ENCODE data around the gene STING1. TPM values are rescaled to one million over a fixed set of nuclear protein-coding genes. Genes with fewer than 3 reads are reported as not detected.

STING1 gene
- polyA plus RNA-seq, 1 experiment: 50.6 TPM

GRCh38 chr5:139435676-139436075 is 46.9 kb downstream of the STING1 start:
- Histone ChIP-seq H3K4me3 (ENCODE audit: low read depth, low read length) (no peak overlapping the region), H3K27ac (ENCODE audit: low read depth, low read length) (no peak overlapping the region), H3K9me3 (ENCODE audit: control insufficient read depth, insufficient read depth, low read length) (no peaks in the 10 kb centered on the region; the same call in 1 of the 2 replicates), H3K27me3 (ENCODE audit: control insufficient read depth, insufficient read depth, low read length) (no peaks in the 10 kb centered on the region)
- TF ChIP-seq, protein P1, sequence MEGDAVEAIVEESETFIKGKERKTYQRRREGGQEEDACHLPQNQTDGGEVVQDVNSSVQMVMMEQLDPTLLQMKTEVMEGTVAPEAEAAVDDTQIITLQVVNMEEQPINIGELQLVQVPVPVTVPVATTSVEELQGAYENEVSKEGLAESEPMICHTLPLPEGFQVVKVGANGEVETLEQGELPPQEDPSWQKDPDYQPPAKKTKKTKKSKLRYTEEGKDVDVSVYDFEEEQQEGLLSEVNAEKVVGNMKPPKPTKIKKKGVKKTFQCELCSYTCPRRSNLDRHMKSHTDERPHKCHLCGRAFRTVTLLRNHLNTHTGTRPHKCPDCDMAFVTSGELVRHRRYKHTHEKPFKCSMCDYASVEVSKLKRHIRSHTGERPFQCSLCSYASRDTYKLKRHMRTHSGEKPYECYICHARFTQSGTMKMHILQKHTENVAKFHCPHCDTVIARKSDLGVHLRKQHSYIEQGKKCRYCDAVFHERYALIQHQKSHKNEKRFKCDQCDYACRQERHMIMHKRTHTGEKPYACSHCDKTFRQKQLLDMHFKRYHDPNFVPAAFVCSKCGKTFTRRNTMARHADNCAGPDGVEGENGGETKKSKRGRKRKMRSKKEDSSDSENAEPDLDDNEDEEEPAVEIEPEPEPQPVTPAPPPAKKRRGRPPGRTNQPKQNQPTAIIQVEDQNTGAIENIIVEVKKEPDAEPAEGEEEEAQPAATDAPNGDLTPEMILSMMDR (IDR thresholded peaks at IDR 0.05; ENCODE audit: low read depth, low read length): no peak
- DNase-seq (ENCODE audit: low read depth, low spot score): no peak
- CTCF ChIA-PET: interaction anchor here (2.4 kb wide), 1 partner anchor 340 kb away, joined by 6 read pairs; no protein-coding TSS in a partner anchor
- POLR2A ChIA-PET: no interaction called here

DNA sequence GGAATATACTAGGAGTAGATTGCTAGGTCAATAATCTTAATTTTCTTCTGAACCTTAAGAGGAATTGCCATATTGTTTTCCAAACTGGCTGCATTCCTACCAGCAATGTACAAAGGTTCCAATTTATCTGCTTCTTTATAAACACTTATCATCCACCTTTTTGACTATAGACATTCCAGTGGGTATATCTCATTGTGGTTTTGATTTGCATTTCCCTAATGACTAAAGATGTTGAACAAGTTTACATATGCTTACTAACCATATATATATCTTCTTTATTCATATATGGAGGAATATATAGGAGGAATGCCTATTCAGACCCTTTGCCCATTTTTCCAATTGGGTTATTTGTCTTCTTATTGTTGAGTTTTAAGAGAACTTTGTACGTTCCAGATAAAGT is 50.9 kb downstream of the STING1 start:
- Histone ChIP-seq H3K27me3 (ENCODE audit: control insufficient read depth, insufficient read depth, low read length) (no peaks in the 10 kb centered on the region), H3K4me3 (ENCODE audit: low read depth, low read length) (no peak overlapping the region), H3K9me3 (ENCODE audit: control insufficient read depth, insufficient read depth, low read length) (no peaks in the 10 kb centered on the region), H3K27ac (ENCODE audit: low read depth, low read length) (no peak overlapping the region)
- no peak for DNase-seq (ENCODE audit: low read depth, low spot score)
- TF ChIP-seq, protein P1 (IDR thresholded peaks at IDR 0.05; ENCODE audit: low read depth, low read length): no peak
- ChIA-PET POLR2A (interaction anchor here (0.6 kb wide), 1 partner anchor 139 kb away, joined by 7 read pairs; no protein-coding TSS in a partner anchor), CTCF (interaction anchor here (1.7 kb wide), 1 partner anchor 9 kb away, joined by 8 read pairs; no protein-coding TSS in a partner anchor)

GRCh38 chr5:139430015-139430414 is 52.5 kb downstream of the STING1 start:
- TF ChIP-seq, protein P1 (IDR thresholded peaks at IDR 0.05; ENCODE audit: low read depth, low read length): no peak
- Histone ChIP-seq H3K27me3 (ENCODE audit: control insufficient read depth, insufficient read depth, low read length) (no peaks in the 10 kb centered on the region), H3K4me3 (ENCODE audit: low read depth, low read length) (no peak overlapping the region), H3K27ac (ENCODE audit: low read depth, low read length) (no peak overlapping the region), H3K9me3 (ENCODE audit: control insufficient read depth, insufficient read depth, low read length) (no peaks in the 10 kb centered on the region)
- POLR2A ChIA-PET: no interaction called here
- CTCF ChIA-PET: interaction anchor here (0.9 kb wide), 2 partner anchors 83 to 204 kb away, joined by 3 to 6 read pairs; no protein-coding TSS in a partner anchor
- no peak for DNase-seq (ENCODE audit: low read depth, low spot score)

DNA sequence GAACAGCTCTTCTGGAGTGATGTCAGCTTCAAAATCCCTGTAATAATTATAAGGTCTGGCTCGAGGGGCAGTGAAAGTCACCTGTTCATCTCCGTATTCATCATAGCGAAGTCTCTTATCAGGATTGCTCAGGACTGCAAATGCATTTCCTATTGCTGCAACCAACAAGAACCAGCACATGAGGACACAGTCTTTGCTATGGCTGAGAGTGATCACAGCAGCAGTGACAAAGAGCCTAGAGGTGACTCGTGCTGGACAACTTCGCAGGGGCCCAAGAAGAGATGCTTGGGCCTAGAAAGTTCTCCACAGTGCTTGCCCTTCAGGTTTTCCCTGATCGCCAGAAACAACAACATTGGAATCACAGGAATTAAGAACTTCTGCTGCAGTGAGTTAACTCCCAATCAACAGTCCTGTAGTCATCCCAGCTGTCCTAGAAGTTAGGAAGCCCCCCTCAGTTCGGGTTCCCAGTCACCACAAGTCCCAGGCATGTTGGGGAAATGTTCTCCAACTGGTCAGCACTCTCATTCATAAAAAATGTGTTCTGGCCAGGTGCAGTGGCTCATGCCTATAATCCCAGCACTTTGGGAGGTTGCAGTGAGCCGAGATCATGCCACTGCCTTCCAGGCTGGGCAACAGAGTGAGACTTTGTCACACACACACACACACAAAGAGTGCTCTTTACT is 56.2 kb downstream of the STING1 start:
- ChIA-PET POLR2A (no interaction called here), CTCF (interaction anchor here (9.0 kb wide), 1 partner anchor 88 kb away, joined by 231 read pairs; no protein-coding TSS in a partner anchor)
- H3K9me3 ChIP-seq (ENCODE audit: control insufficient read depth, insufficient read depth, low read length): no peaks in the 10 kb centered on the region
- no peak overlapping the region for H3K4me3 ChIP-seq (ENCODE audit: low read depth, low read length)
- H3K27ac ChIP-seq (ENCODE audit: low read depth, low read length): peak overlapping the region; percentile 11
- DNase-seq (ENCODE audit: low read depth, low spot score): no peak
- TF ChIP-seq, protein P1 (IDR thresholded peaks at IDR 0.05; ENCODE audit: low read depth, low read length): no peak
- H3K27me3 ChIP-seq (ENCODE audit: control insufficient read depth, insufficient read depth, low read length): no peaks in the 10 kb centered on the region

Small RNA genes within 50 kb of the gene (small RNA-seq; reads per million reads assigned to genes)
- gene RNU5B-4P (ENCODE audit: insufficient read length, low read depth): not detected

Other genes with a start within 250 kb of the STING1 start
- 142 and 166 TPM in 2 replicates for gene MATR3, start 189.0 kb downstream of the STING1 start, polyA plus RNA-seq (2011; rRNA removed)
- 76.3 and 113 TPM in 2 replicates for gene PAIP2, start 140.9 kb downstream of the STING1 start, polyA plus RNA-seq (2011; rRNA removed)
- 0.10 TPM in 1 of 2 replicates, not detected in the other for gene SLC23A1, start 99.5 kb downstream of the STING1 start, polyA plus RNA-seq (2011; rRNA removed)
- gene MZB1, start 92.8 kb downstream of the STING1 start, polyA plus RNA-seq (2011; rRNA removed): not detected in 2 replicates
- gene PROB1, start 87.7 kb downstream of the STING1 start, polyA plus RNA-seq (2011; rRNA removed): 0.19 and 0.25 TPM in 2 replicates
- 3.5 and 3.9 TPM in 2 replicates for gene SPATA24, start 78.7 kb downstream of the STING1 start, polyA plus RNA-seq (2011; rRNA removed)
- gene DNAJC18, start 43.2 kb downstream of the STING1 start, polyA plus RNA-seq (2011; rRNA removed): 12.7 and 17.7 TPM in 2 replicates
- gene ECSCR, start 20.0 kb downstream of the STING1 start, polyA plus RNA-seq (2011; rRNA removed): 0.82 and 1.1 TPM in 2 replicates
- not detected in 2 replicates for gene SMIM33, start 11.8 kb downstream of the STING1 start, polyA plus RNA-seq (2011; rRNA removed)
- 51.5 and 60.9 TPM in 2 replicates for gene UBE2D2, start 78.6 kb upstream of the STING1 start, polyA plus RNA-seq (2011; rRNA removed)
- gene CXXC5, start 165.6 kb upstream of the STING1 start, polyA plus RNA-seq (2011; rRNA removed): 21.3 and 21.5 TPM in 2 replicates

All from AG04450 (cell line).